Measurements from ENCODE around the gene NAPSA. TPM values are rescaled to one million over a fixed set of nuclear protein-coding genes. Genes with fewer than 3 reads are reported as not detected.

Gene NAPSA
- total RNA-seq, 2 experiments from 2014 or later = 40.8 to 43.1 TPM

DNA sequence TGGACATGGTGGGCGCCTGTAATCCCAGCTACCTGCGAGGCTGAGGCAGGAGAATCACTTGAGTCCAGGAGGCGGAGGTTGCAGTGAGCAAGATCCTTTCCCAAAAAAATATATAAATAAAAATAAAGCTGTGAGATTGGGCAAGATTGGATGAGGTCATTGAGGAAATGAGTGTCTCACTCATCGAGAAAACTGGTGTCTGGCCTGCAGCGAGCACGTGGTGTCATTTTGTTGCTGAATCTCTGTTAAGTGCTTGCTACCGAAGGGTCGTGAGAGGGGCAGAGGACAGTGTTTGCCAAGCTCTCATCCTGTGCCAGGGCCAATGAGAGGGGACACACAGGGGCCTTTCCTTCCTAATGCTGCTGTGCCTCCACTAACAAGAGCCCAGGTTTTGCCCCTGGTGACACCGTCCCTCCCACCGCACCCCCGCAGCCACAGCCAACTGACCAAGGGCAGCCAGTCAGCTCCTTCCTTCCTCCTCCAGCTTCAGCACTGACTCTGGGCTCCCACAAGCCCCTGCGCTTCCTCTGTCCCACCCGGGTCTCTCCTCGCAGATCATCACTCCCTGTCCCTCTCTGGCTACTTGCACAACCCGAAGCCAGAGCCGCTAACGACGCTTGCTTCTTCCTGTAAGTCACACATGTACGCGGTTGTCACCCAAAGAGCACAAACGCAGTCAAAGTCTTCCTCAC lies 21.9 kb upstream of the NAPSA start:
- ChIA-PET CTCF (interaction anchor here (1.8 kb wide), 1 partner anchor 19 kb away, joined by 7 read pairs; no protein-coding TSS in a partner anchor), POLR2A (interaction anchor here (0.6 kb wide), 1 partner anchor 58 kb away, joined by 3 read pairs; the partner anchor contains the start of gene KCNC3)

DNA sequence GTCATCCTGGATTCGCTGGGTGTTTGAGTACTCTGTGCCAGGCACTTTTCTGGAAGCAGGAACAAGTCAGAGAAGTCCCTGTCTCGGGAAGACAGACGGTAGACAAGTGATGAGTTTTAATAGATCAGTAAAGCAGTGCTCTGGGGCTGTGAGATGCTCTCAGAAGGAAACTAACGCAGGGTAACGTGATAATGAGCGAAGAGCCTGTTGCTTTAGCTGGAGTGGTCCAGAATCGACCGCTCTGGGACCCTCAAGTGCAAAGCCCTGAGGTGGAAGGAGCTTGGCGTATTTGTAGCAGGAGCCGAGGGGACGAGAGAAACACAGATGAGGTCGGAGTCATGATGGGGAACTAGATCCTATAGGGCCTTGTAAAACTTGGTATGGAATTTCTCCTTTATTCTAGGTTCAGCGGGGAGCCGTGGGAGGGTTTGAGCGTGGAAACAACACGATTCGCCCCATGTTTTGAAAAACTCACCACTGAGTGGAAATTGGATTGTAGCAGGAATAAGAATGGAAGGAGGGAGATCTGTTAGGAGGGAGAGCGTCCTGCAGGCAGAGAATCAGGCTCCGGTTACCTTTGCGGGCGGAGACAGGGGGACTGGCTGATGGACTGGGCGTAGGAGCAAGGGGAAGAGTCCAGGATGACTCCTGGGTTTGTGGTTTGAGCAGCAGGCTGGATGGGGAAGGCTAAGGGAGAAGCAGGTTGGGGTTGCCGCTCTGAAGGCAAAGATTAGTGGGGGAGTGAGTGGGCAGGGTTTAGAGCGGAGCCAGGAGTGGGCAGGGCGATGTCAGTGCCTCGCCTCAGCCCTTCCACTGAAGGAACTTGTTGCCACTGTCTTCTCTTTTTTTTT lies 19.5 kb upstream of the NAPSA start:
- CTCF ChIA-PET = interaction anchor here (0.8 to 2.5 kb wide), 7 partner anchors 10 to 537 kb away, joined by 3 to 14 read pairs (median 4); partner anchors contain the start of gene NR1H2
- POLR2A ChIA-PET = interaction anchor here (0.6 to 1.4 kb wide), 7 partner anchors 9 to 52 kb away, joined by 3 to 6 read pairs (median 4); partner anchors contain the start of gene NR1H2

DNA sequence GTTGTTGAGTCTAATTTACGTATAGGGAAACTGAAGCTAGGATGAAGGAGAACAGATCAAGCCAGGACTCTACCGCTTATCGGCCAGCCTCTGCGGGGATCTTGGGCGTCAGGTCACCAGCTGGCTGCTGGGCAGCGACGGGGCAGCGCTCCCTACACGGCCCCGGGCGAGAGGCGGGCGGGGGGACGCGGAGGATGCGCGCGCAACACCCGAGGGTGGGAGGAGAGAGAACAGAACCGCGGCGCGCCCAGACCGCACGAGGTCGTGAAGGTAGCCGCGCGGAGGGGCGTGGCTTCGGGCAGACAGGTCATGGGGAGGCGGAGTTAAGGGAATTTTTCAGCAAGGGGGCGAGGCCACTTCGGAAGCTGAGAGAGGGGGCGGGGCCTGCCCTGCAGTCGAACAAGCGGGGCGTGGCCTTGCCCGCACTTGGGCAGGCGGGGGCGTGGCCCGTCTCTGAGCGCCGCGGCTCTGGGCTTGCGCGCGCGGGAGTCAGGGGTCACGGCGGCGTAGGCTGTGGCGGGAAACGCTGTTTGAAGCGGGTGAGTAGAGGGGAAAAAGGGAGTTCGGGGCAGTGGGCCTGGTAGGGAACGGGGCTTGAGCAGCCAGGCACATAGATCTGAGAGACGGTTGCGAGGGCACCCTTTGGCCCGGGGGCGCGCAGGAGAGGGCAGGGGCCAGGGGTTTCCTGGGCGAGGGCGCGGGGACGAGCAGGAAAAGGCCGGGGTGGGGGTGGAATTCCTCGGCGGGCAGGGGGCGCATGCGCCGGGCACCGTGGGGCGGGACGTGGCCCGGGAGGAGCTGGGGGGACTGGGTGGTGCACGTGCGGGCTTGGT lies 18.6 kb upstream of the NAPSA start, which contains the start of gene POLD1:
Gene POLD1 (plus strand): TSS at position 496 of the 833 bp plus-strand sequence. CDS start 14,505 bp downstream, outside the sequence.
- ChIA-PET POLR2A (interaction anchor here (0.6 to 1.4 kb wide), 8 partner anchors 8 to 187 kb away, joined by 3 to 6 read pairs (median 4); partner anchors contain the start of gene NR1H2), CTCF (interaction anchor here (0.8 to 2.5 kb wide), 7 partner anchors 9 to 538 kb away, joined by 3 to 14 read pairs (median 4); partner anchors contain the start of gene NR1H2)

DNA sequence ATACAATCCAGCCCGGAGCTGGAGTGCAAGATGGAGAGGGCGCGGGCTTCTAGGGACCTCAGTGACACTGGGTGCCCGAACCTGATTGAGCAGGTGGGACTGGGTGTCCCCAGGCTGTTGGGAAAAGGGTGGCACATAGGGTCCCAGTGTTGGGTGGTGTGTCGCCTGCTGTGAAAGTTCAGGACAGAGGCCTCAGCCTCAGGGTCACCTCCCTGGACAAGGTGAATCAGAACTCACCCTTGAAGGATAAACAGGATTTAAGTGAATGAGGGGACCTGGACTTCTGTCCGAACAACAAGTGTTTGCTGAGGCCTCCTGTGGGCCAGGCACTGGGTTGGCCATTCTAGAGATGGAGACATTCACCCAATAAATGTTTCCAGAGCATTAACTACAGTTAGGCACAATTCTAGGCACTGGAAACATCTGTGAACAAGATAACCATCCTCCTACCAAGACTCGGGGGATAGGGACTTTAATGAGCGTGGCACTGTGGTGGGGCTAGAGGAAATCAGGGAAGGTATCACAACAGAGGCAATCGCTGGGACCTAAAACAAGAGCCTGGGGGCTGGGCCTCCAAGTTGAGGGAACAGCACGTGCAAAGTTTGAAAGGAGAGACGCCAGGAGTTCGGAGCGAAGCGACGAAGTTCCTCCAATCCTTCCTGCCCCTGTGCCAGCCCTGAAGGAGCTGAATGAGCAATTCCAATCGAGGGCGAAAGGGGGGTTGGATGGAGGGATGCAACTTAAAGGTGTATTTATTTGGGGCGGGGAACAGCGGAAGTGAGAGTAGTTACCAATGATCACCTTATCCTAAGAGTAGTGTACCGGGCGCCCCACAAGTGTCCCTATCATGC lies 17.8 kb upstream of the NAPSA start:
- POLR2A ChIA-PET = interaction anchor here (0.6 to 1.4 kb wide), 4 partner anchors 14 to 188 kb away, joined by 3 to 5 read pairs (median 3); no protein-coding TSS in a partner anchor

DNA sequence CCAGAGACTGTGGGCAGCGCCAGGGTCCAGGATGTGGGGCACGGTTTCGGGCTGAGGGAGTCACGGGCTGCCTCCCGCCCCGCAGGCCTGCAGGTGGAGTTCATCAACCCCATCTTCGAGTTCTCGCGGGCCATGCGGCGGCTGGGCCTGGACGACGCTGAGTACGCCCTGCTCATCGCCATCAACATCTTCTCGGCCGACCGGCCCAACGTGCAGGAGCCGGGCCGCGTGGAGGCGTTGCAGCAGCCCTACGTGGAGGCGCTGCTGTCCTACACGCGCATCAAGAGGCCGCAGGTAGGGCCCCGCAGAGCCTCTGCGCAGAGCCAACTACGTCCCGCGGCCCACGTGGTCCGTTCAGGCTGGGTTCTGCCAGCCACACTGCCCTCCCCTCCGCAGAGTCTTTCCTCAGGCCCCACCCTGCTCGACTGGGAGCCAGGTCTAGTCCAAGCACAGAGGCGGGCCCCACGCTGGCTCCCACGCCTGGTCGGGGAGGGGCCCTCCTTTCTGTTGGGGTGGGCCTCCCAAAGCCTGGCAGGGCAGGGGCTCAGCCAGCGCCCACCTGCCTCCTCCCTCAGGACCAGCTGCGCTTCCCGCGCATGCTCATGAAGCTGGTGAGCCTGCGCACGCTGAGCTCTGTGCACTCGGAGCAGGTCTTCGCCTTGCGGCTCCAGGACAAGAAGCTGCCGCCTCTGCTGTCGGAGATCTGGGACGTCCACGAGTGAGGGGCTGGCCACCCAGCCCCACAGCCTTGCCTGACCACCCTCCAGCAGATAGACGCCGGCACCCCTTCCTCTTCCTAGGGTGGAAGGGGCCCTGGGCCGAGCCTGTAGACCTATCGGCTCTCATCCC lies 16.7 kb upstream of the NAPSA start:
- CTCF ChIA-PET = no interaction called here

More for the DNA sequence above, 17.8 kb upstream of the NAPSA start:
- CTCF ChIA-PET = interaction anchor here (2.0 to 2.5 kb wide), 2 partner anchors 8 to 25 kb away, joined by 12 to 14 read pairs; partner anchors contain the start of gene NR1H2

DNA sequence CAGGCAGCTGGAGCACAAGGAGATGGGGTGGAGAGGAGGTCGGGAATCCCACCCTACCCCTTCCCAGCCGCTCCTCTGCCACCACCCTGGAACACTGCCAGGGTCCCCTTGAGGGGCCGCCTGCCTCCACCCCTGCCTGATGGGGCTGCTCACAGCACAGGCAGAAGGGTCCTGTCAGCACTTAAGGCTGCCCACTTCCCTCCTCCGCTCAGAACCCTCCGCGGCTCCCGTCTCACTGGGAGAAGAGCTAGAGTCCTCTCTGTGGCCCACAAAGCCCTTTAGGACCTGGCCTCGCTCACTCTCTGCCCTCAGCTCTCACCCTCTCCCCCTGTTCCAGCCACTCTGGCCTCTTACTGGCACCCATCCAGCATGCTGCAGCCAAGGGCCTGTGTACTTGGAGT lies 15.3 kb upstream of the NAPSA start:
- ChIA-PET POLR2A (interaction anchor here (1.0 kb wide), 1 partner anchor 17 kb away, joined by 3 read pairs; no protein-coding TSS in a partner anchor), CTCF (no interaction called here)

More for the DNA sequence above, 16.7 kb upstream of the NAPSA start:
- POLR2A ChIA-PET = no interaction called here

DNA sequence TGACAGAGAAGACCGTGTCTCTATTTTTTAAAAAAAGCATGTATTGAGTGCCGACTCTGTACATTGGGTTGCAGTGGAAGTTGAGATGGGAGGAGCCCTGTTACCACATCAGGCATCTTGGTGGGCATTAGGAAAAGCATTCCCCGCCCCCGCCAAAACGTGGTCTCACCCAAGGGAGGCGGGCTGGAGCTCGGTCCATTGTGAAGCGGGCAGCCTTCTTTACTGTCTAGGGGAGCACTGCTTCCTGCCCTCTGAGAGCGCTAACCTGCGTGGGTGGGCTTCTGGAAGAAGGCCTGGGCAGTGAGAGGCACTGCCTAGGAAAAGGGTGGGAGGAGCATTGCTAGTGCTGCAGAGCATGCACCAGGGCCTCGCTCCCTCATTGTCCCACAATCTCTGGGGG lies 14.7 kb upstream of the NAPSA start:
- POLR2A ChIA-PET = interaction anchor here (1.0 kb wide), 1 partner anchor 16 kb away, joined by 3 read pairs; no protein-coding TSS in a partner anchor
- CTCF ChIA-PET = no interaction called here

DNA sequence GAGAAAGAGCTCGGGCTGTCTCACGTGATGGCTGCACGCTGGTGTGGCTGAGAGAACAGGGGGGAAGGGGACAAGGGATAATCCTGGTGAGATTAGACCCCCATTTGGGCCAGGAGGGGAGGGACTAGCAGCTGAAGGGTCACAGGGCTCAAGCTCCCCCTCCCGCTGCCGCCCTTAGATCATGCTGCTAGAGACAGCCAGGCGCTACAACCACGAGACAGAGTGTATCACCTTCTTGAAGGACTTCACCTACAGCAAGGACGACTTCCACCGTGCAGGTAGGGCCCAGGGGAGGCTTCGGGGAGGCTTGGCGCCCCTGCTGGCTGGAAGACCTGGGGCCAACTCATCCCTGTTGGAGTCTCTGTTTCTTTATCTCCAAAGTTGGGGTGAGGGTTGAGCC lies 14.2 kb upstream of the NAPSA start:
- ChIA-PET CTCF (no interaction called here), POLR2A (interaction anchor here (0.5 kb wide), 1 partner anchor 15 kb away, joined by 4 read pairs; no protein-coding TSS in a partner anchor)

DNA sequence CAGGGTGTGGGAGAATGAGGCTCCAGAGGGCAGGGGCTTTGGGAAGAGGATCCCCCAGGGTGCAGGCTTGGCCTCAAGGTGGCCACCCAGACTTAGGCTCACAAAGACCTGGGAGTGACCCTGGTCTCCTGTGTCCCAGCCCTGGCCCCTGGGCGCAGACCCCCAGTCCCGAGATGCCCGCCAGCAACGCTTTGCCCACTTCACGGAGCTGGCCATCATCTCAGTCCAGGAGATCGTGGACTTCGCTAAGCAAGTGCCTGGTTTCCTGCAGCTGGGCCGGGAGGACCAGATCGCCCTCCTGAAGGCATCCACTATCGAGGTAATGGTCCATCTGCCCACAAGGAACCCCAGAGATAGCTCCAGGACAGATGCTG lies 13.4 kb upstream of the NAPSA start:
- POLR2A ChIA-PET = interaction anchor here (0.5 kb wide), 1 partner anchor 15 kb away, joined by 4 read pairs; no protein-coding TSS in a partner anchor

DNA sequence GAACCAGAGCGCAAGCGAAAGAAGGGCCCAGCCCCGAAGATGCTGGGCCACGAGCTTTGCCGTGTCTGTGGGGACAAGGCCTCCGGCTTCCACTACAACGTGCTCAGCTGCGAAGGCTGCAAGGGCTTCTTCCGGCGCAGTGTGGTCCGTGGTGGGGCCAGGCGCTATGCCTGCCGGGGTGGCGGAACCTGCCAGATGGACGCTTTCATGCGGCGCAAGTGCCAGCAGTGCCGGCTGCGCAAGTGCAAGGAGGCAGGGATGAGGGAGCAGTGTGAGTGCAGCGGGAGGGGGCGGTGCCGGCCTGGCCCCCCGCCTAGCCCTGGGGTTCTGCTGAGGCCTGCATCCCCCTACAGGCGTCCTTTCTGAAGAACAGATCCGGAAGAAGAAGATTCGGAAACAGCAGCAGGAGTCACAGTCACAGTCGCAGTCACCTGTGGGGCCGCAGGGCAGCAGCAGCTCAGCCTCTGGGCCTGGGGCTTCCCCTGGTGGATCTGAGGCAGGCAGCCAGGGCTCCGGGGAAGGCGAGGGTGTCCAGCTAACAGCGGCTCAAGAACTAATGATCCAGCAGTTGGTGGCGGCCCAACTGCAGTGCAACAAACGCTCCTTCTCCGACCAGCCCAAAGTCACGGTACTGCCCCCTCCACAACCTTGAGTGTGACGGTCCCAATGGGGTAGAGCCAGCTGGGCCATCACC lies 12.9 kb upstream of the NAPSA start:
- ChIA-PET CTCF (interaction anchor here (1.1 kb wide), 1 partner anchor 10 kb away, joined by 3 read pairs; no protein-coding TSS in a partner anchor), POLR2A (no interaction called here)

More for the DNA sequence above, 13.4 kb upstream of the NAPSA start:
- CTCF ChIA-PET = no interaction called here

DNA sequence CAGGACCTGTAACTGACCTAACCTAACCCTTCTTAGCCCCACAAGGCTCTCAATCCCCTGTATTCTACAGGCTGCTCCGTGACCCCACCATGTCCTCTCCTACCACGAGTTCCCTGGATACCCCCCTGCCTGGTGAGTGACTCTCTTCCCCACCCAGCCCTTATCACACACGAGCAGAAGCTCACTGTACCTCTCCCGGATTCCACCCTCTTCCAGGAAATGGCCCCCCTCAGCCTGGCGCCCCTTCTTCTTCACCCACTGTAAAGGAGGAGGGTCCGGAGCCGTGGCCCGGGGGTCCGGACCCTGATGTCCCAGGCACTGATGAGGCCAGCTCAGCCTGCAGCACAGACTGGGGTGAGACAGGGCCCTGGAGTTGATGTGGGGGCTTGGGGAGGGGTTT lies 12.1 kb upstream of the NAPSA start:
- POLR2A ChIA-PET = no interaction called here
- CTCF ChIA-PET = interaction anchor here (1.1 to 2.1 kb wide), 2 partner anchors 9 to 20 kb away, joined by 3 to 7 read pairs; no protein-coding TSS in a partner anchor

DNA sequence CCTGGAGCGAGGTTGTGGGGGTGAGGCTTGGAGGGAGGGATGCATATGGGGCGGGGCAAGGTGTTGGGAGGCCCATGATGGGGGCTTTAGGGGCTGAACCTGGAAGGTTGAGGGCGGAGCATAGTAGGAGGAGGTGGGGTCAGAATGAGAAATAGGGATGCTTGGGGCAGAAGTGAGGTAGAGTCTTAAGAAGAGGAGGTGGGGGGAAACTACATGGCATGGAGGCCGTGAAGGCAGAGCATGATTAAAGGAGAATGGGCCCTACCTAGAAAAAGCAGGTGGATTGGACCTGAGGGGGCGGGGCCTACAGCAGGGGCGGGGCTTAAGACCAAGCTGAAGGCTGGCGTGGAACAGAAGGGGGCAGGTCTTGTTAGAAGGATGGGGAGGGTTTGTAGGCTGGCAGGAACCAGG lies 11.6 kb upstream of the NAPSA start:
- ChIA-PET CTCF (interaction anchor here (2.1 kb wide), 1 partner anchor 20 kb away, joined by 7 read pairs; no protein-coding TSS in a partner anchor), POLR2A (no interaction called here)

DNA sequence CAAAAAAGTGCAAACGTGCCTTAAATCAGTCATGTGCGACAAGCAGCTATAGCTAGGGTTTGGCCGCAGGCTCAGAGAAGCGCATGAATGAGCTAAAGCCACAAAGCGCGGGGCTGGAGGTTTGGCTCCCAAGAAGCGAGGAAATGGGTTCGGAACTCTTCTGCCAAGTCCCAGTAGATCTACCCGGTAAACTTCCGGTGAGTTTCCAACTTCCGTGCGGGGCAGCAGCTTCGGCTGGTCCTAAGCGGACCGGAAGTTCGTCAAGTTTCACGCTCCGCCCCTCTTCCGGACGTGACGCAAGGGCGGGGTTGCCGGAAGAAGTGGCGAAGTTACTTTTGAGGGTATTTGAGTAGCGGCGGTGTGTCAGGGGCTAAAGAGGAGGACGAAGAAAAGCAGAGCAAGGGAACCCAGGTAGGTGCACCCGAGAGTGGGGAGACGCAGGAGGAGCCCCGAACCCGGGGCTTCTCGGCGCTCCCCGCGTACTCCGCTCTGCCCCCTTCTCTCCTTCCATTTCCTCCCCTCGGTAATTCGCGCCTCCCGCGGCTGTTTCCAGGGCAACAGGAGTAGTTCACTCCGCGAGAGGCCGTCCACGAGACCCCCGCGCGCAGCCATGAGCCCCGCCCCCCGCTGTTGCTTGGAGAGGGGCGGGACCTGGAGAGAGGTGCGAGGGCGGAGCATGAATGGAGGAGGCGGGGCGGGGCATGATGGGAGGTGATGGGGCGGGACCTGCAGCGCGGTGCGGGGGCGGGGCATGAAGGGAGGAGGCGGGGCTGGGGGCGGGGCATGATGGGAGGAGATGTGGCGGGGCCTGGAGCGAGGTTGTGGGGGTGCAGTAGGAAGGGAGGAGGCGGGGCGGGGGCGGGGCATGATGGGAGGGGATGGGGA lies 11.0 kb upstream of the NAPSA start, which contains the start of gene NR1H2:
Gene NR1H2 (plus strand): TSS at position 292 of the 885 bp plus-strand sequence. CDS start 1,149 bp downstream, outside the sequence.
- POLR2A ChIA-PET = interaction anchor here (0.8 to 2.1 kb wide), 5 partner anchors 8 to 135 kb away, joined by 3 to 6 read pairs (median 4); partner anchors contain the start of gene JOSD2
- CTCF ChIA-PET = interaction anchor here (0.9 to 2.4 kb wide), 4 partner anchors 8 to 19 kb away, joined by 3 to 12 read pairs (median 6); partner anchors contain the start of gene POLD1

DNA sequence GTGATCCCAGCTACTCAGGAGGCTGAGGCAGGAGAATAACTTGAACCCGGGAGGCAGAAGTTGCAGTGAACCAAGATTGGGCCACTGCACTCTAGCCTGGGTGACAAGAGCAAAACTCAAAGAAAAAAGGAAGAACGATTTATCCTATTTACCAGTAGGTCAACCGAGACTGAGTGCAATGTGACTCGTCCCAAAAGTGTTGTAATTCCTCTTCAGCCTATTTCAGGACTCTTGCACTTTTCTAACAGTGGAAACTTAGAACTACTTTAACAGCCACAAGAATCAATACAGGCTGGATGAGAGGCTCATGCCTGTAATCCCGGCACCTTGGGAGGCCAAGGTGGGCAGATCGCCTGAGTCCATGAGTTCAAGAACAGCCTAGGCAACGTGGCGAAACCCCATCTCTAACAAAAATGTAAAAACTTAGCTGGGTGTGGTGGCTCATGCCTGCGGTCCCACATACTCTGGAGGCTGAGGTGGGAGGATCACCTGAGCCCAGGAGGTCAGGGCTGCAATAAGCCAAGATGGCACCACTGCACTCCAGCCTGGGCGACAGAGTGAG lies 6.6 kb upstream of the NAPSA start:
- CTCF ChIA-PET = interaction anchor here (1.1 kb wide), 1 partner anchor 15 kb away, joined by 3 read pairs; no protein-coding TSS in a partner anchor
- POLR2A ChIA-PET = no interaction called here
